WTC11 (cell line): Measurements from ENCODE around the gene HAUS5. TPM values are rescaled to one million over a fixed set of nuclear protein-coding genes. Genes with fewer than 3 reads are reported as not detected.

ENCODE experiments used
- ATAC-seq: fragments of 200-7000 bp; cut with Tn5 transposase; 2 replicates; pipeline ENCODE4 v1.10.0; 2021; ENCODE audit warnings: mild to moderate bottlenecking, moderate library complexity
- CTCF ChIA-PET: fragments of 300-600 bp; sonication (Branson Sonifier 250); formaldehyde crosslinking; loops from one replicate; lab custom pipeline; 2021; ENCODE audit warnings: antibody characterized with exemption; lab: Charles Lee
- POLR2A ChIA-PET: fragments of 350-600 bp; sonication (Branson Sonifier 250); formaldehyde crosslinking; loops from one replicate; lab custom pipeline; 2021; ENCODE audit warnings: antibody characterized with exemption; lab: Charles Lee
- DNase-seq: peaks from one replicate; pipeline ENCODE4 v3.0.0; 2021; ENCODE audit warnings: low spot score
- H3K27ac Mint-ChIP-seq: 2 replicates; pipeline ENCODE4 v1.8.0; 2021; ENCODE audit warnings: mixed read lengths
- H3K27me3 Mint-ChIP-seq: 2 replicates; pipeline ENCODE4 v1.8.0; 2021; ENCODE audit warnings: low read depth, mild to moderate bottlenecking, moderate library complexity, mixed read lengths
- H3K36me3 Mint-ChIP-seq: 2 replicates; pipeline ENCODE4 v1.8.0; 2021; ENCODE audit warnings: mixed read lengths
- H3K4me1 Mint-ChIP-seq: 2 replicates; pipeline ENCODE4 v1.8.0; 2022; ENCODE audit warnings: mixed read lengths
- H3K4me3 Mint-ChIP-seq: 2 replicates; pipeline ENCODE4 v1.8.0; 2021; ENCODE audit warnings: mild to moderate bottlenecking, moderate library complexity, mixed read lengths
- H3K9me3 Mint-ChIP-seq: 2 replicates; pipeline ENCODE4 v1.8.0; 2021; ENCODE audit warnings: mixed read lengths
- ATF1 ChIP-seq: sonication (generic); formaldehyde crosslinking; IDR thresholded peaks from 2 replicates; pipeline ENCODE4 v1.8.1; 2023; ENCODE audit warnings: mild to moderate bottlenecking, moderate library complexity, missing genetic modification reagents
- CBFB ChIP-seq: sonication (generic); formaldehyde crosslinking; IDR thresholded peaks from 2 replicates; pipeline ENCODE4 v1.8.1; 2022; ENCODE audit warnings: mild to moderate bottlenecking, low read depth, missing genetic modification reagents
- CDX4 ChIP-seq: fragments of 250-450 bp; sonication (Bioruptor Pico); IDR thresholded peaks from 2 replicates; pipeline ENCODE4 v1.9.0; 2021; ENCODE audit warnings: moderate library complexity, mild to moderate bottlenecking, inconsistent platforms, borderline replicate concordance
- E2F5 ChIP-seq: sonication (generic); formaldehyde crosslinking; IDR thresholded peaks from 2 replicates; pipeline ENCODE4 v1.8.1; 2022; ENCODE audit warnings: mild to moderate bottlenecking, moderate library complexity, missing genetic modification reagents
- ELF4 ChIP-seq: sonication (generic); formaldehyde crosslinking; IDR thresholded peaks from 2 replicates; pipeline ENCODE4 v1.8.1; 2022; ENCODE audit warnings: low read depth, mild to moderate bottlenecking, moderate library complexity, missing genetic modification reagents
- GABPB1 ChIP-seq: sonication (generic); formaldehyde crosslinking; IDR thresholded peaks from 2 replicates; pipeline ENCODE4 v1.8.1; 2023; ENCODE audit warnings: mild to moderate bottlenecking, missing genetic modification reagents
- HMGA2 ChIP-seq: fragments of 250-450 bp; sonication (Bioruptor Pico); IDR thresholded peaks from 2 replicates; pipeline ENCODE4 v1.4.0; 2021; ENCODE audit warnings: mild to moderate bottlenecking, moderate library complexity
- JUN ChIP-seq: sonication (generic); formaldehyde crosslinking; IDR thresholded peaks from 2 replicates; pipeline ENCODE4 v1.8.0; 2023; ENCODE audit warnings: mild to moderate bottlenecking, missing genetic modification reagents
- KAT7 ChIP-seq: sonication (generic); formaldehyde crosslinking; IDR thresholded peaks from 2 replicates; pipeline ENCODE4 v1.8.1; 2023; ENCODE audit warnings: missing genetic modification reagents, mild to moderate bottlenecking, borderline replicate concordance
- NFATC4 ChIP-seq: fragments of 250-450 bp; sonication (Bioruptor Pico); IDR thresholded peaks from 2 replicates; pipeline ENCODE4 v1.9.0; 2021; ENCODE audit warnings: mild to moderate bottlenecking
- NFYB ChIP-seq: sonication (generic); formaldehyde crosslinking; conservative IDR thresholded peaks from 2 replicates; pipeline ENCODE4 v1.8.0; 2022; ENCODE audit warnings: low read depth, missing genetic modification reagents
- NR2C2 ChIP-seq: sonication (generic); formaldehyde crosslinking; IDR thresholded peaks from 2 replicates; pipeline ENCODE4 v1.8.0; 2022; ENCODE audit warnings: mild to moderate bottlenecking, missing genetic modification reagents
- OVOL2 ChIP-seq: fragments of 250-450 bp; sonication (Bioruptor Pico); IDR thresholded peaks from 2 replicates; pipeline ENCODE4 v1.9.0; 2021; ENCODE audit warnings: mild to moderate bottlenecking, borderline replicate concordance
- TCF7 ChIP-seq: sonication (generic); formaldehyde crosslinking; IDR thresholded peaks from 2 replicates; pipeline ENCODE4 v1.8.0; 2022; ENCODE audit warnings: mild to moderate bottlenecking, low read depth, missing genetic modification reagents, moderate library complexity
- TEAD1 ChIP-seq: sonication (generic); formaldehyde crosslinking; IDR thresholded peaks from 2 replicates; pipeline ENCODE4 v1.8.0; 2022; ENCODE audit warnings: mild to moderate bottlenecking, missing genetic modification reagents
- ZMAT4 ChIP-seq: fragments of 250-450 bp; sonication (Bioruptor Pico); IDR thresholded peaks from 2 replicates; pipeline ENCODE4 v1.9.0; 2021; ENCODE audit warnings: mild to moderate bottlenecking
- ZNF317 ChIP-seq: sonication (generic); formaldehyde crosslinking; IDR thresholded peaks from 2 replicates; pipeline ENCODE4 v1.8.1; 2023; ENCODE audit warnings: low read depth, mild to moderate bottlenecking, moderate library complexity, missing genetic modification reagents, borderline replicate concordance
- ZNF423 ChIP-seq: fragments of 250-450 bp; sonication (Bioruptor Pico); IDR thresholded peaks from 2 replicates; pipeline ENCODE4 v2.1.2; 2022; ENCODE audit warnings: mild to moderate bottlenecking, moderate library complexity
- ZNF671 ChIP-seq: fragments of 250-450 bp; sonication (Bioruptor Pico); IDR thresholded peaks from 2 replicates; pipeline ENCODE4 v1.8.0; 2021; ENCODE audit warnings: mild to moderate bottlenecking
- total RNA-seq: library from RNA; stranded (reverse); gene quantifications from 3 replicates; pipeline ENCODE4 v1.2.3, GENCODE V29; 2021
- TF ChIP-seq, protein P1 (sequence below): sonication (generic); formaldehyde crosslinking; conservative IDR thresholded peaks from 2 replicates; pipeline ENCODE4 v1.8.1; 2023; ENCODE audit warnings: mild to moderate bottlenecking, low read depth, missing genetic modification reagents, moderate library complexity
- TF ChIP-seq, protein P2 (sequence below): sonication (generic); formaldehyde crosslinking; IDR thresholded peaks from 2 replicates; pipeline ENCODE4 v1.8.1; 2023; ENCODE audit warnings: mild to moderate bottlenecking, moderate library complexity, missing genetic modification reagents
- TF ChIP-seq, protein P3 (sequence below): sonication (generic); formaldehyde crosslinking; IDR thresholded peaks from 2 replicates; pipeline ENCODE4 v1.8.1; 2023; ENCODE audit warnings: mild to moderate bottlenecking, missing genetic modification reagents, borderline replicate concordance

The HAUS5 gene
- total RNA-seq, 1 experiment from 2014 or later = 25.4 TPM

DNA sequence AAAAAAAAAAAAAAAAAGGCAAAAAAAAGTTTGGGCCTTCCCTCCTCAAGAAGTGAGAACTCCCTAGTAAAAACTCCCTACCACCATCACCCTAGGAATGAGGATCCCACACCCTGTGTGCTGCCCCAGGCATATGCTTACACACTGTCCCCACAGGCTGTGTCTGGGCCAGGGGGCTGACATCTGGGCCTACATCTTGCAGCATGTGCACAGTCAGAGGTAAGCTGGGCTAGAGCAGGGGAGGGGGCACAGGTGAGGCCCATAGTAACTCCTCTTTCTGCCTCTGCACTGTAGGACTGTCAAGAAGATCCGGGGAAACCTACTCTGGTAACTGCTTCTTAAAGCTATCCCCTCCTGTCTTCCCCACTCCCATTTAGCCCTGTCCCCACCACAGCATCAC lies 1.0 kb downstream of the HAUS5 start (continued):
- TF ChIP-seq OVOL2 (CRISPR knock-in tag) (no peak), HMGA2 (CRISPR knock-in tag) (no peak), JUN (CRISPR knock-in tag) (no peak), ZNF671 (CRISPR knock-in tag) (no peak), ZNF317 (CRISPR knock-in tag) (no peak)
- TF ChIP-seq, protein P1, sequence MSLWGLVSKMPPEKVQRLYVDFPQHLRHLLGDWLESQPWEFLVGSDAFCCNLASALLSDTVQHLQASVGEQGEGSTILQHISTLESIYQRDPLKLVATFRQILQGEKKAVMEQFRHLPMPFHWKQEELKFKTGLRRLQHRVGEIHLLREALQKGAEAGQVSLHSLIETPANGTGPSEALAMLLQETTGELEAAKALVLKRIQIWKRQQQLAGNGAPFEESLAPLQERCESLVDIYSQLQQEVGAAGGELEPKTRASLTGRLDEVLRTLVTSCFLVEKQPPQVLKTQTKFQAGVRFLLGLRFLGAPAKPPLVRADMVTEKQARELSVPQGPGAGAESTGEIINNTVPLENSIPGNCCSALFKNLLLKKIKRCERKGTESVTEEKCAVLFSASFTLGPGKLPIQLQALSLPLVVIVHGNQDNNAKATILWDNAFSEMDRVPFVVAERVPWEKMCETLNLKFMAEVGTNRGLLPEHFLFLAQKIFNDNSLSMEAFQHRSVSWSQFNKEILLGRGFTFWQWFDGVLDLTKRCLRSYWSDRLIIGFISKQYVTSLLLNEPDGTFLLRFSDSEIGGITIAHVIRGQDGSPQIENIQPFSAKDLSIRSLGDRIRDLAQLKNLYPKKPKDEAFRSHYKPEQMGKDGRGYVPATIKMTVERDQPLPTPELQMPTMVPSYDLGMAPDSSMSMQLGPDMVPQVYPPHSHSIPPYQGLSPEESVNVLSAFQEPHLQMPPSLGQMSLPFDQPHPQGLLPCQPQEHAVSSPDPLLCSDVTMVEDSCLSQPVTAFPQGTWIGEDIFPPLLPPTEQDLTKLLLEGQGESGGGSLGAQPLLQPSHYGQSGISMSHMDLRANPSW (CRISPR knock-in tag) = no peak
- TF ChIP-seq, all 79 proteins: peak for 0

- POLR2A ChIA-PET = no interaction called here
- TF ChIP-seq NR2C2 (CRISPR knock-in tag) (no peak), ZNF423 (CRISPR knock-in tag) (no peak), ELF4 (no peak), NFATC4 (CRISPR knock-in tag) (no peak), GABPB1 (no peak)
- TF ChIP-seq, protein P1 (CRISPR knock-in tag) = no peak
- TF ChIP-seq, protein P2, sequence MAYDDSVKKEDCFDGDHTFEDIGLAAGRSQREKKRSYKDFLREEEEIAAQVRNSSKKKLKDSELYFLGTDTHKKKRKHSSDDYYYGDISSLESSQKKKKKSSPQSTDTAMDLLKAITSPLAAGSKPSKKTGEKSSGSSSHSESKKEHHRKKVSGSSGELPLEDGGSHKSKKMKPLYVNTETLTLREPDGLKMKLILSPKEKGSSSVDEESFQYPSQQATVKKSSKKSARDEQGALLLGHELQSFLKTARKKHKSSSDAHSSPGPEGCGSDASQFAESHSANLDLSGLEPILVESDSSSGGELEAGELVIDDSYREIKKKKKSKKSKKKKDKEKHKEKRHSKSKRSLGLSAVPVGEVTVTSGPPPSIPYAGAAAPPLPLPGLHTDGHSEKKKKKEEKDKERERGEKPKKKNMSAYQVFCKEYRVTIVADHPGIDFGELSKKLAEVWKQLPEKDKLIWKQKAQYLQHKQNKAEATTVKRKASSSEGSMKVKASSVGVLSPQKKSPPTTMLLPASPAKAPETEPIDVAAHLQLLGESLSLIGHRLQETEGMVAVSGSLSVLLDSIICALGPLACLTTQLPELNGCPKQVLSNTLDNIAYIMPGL = no peak
- DNase-seq (no peak), ATAC-seq (no peak)
- Mint-ChIP-seq H3K27ac (no peak overlapping the region), H3K9me3 (no peaks in the 10 kb centered on the region), H3K4me3 (no peak overlapping the region), H3K27me3 (peaks cover 21% of the 10 kb centered on the region), H3K4me1 (no peaks in the 10 kb centered on the region), H3K36me3 (peaks cover 6% of the 10 kb centered on the region)
- CTCF ChIA-PET = no interaction called here
Observed at GRCh38 chr19:35615036-35615435, 2.5 kb downstream of the HAUS5 start.

DNA sequence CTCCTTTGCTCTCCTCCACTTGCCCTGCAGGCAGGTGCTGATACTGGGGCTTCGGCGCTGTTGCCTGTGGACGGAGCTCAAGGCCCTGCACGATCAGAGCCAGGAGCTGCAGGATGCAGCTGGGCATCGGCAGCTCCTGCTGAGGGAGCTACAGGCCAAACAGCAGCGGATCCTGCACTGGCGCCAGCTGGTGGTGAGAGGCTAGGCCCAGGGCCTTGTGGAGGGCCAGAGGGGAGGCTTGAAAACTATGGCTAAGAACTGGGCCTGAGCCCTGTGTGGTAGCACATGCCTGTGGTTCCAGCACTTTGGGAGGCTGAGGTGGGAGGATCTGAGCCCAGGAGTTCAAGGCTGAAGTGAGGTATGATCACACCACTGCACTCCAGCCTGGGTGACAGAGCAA lies 6.3 kb downstream of the HAUS5 start:
- Mint-ChIP-seq H3K9me3 (no peaks in the 10 kb centered on the region), H3K4me1 (no peaks in the 10 kb centered on the region), H3K27me3 (no peaks in the 10 kb centered on the region), H3K36me3 (peaks cover 6% of the 10 kb centered on the region), H3K4me3 (no peak overlapping the region), H3K27ac (no peak overlapping the region)
- ATAC-seq (peak; percentile 77), DNase-seq (peak; percentile 52)
- ChIA-PET CTCF (interaction anchor here (0.6 to 2.4 kb wide), 10 partner anchors 19 to 384 kb away, joined by 3 to 35 read pairs (median 4); no protein-coding TSS in a partner anchor), POLR2A (interaction anchor here (0.5 kb wide), 1 partner anchor 55 kb away, joined by 3 read pairs; no protein-coding TSS in a partner anchor)
- TF ChIP-seq, protein P3, sequence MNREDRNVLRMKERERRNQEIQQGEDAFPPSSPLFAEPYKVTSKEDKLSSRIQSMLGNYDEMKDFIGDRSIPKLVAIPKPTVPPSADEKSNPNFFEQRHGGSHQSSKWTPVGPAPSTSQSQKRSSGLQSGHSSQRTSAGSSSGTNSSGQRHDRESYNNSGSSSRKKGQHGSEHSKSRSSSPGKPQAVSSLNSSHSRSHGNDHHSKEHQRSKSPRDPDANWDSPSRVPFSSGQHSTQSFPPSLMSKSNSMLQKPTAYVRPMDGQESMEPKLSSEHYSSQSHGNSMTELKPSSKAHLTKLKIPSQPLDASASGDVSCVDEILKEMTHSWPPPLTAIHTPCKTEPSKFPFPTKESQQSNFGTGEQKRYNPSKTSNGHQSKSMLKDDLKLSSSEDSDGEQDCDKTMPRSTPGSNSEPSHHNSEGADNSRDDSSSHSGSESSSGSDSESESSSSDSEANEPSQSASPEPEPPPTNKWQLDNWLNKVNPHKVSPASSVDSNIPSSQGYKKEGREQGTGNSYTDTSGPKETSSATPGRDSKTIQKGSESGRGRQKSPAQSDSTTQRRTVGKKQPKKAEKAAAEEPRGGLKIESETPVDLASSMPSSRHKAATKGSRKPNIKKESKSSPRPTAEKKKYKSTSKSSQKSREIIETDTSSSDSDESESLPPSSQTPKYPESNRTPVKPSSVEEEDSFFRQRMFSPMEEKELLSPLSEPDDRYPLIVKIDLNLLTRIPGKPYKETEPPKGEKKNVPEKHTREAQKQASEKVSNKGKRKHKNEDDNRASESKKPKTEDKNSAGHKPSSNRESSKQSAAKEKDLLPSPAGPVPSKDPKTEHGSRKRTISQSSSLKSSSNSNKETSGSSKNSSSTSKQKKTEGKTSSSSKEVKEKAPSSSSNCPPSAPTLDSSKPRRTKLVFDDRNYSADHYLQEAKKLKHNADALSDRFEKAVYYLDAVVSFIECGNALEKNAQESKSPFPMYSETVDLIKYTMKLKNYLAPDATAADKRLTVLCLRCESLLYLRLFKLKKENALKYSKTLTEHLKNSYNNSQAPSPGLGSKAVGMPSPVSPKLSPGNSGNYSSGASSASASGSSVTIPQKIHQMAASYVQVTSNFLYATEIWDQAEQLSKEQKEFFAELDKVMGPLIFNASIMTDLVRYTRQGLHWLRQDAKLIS (CRISPR knock-in tag) = no peak
- TF ChIP-seq E2F5 (CRISPR knock-in tag) (no peak), ZMAT4 (CRISPR knock-in tag) (no peak), NFYB (no peak), KAT7 (CRISPR knock-in tag) (no peak), ATF1 (CRISPR knock-in tag) (no peak), TEAD1 (CRISPR knock-in tag) (no peak), TCF7 (CRISPR knock-in tag) (no peak), CBFB (CRISPR knock-in tag) (no peak), CDX4 (CRISPR knock-in tag) (no peak)
